GM23338 (cell line): ENCODE measurements around the gene STAT5B. TPM values are rescaled to one million over a fixed set of nuclear protein-coding genes. Genes with fewer than 3 reads are reported as not detected.

Experiments used
- ATAC-seq: fragments of 200-7000 bp; cut with Tn5 transposase; 3 replicates; pipeline ENCODE4 v1.9.1; 2020
- DNase-seq: peaks from one replicate; pipeline ENCODE4 v3.0.0-alpha.2; 2015; ENCODE audit warnings: low spot score
- H2AFZ ChIP-seq: fragments of 200-600 bp; sonication (generic); 2 replicates; pipeline ENCODE4 v1.8.0; 2016; ENCODE audit warnings: antibody characterized with exemption, mild to moderate bottlenecking, moderate library complexity
- H3F3A ChIP-seq: fragments of 200-600 bp; sonication (generic); replicated peaks from 2 replicates; pipeline ENCODE4 v1.8.0; 2017; ENCODE audit warnings: antibody characterized with exemption, mixed run types, low read depth
- H3K27ac ChIP-seq: fragments of 200-600 bp; sonication (generic); 2 replicates; pipeline ENCODE4 v1.6.1; 2016; ENCODE audit warnings: low read depth
- H3K27me3 ChIP-seq: fragments of 200-600 bp; sonication (generic); 2 replicates; pipeline ENCODE4 v1.8.0; 2016; ENCODE audit warnings: mild to moderate bottlenecking, mixed run types, moderate library complexity; ENCODE audit not compliant: insufficient read depth
- H3K36me3 ChIP-seq: fragments of 200-600 bp; sonication (generic); 2 replicates; pipeline ENCODE4 v1.8.0; 2016; ENCODE audit warnings: mild to moderate bottlenecking; ENCODE audit not compliant: insufficient read depth
- H3K4me1 ChIP-seq: fragments of 200-600 bp; sonication (generic); 2 replicates; pipeline ENCODE4 v1.8.0; 2016; ENCODE audit warnings: mild to moderate bottlenecking, moderate library complexity; ENCODE audit not compliant: insufficient read depth
- H3K4me2 ChIP-seq: fragments of 200-600 bp; sonication (generic); 2 replicates; pipeline ENCODE4 v1.7.1; 2017; ENCODE audit warnings: mixed run types
- H3K4me3 ChIP-seq: fragments of 200-600 bp; sonication (generic); 2 replicates; pipeline ENCODE4 v1.6.1; 2016; ENCODE audit warnings: mixed run types
- H3K79me2 ChIP-seq: fragments of 200-600 bp; sonication (generic); replicated peaks from 2 replicates; pipeline ENCODE4 v1.8.0; 2017; ENCODE audit warnings: mild to moderate bottlenecking; ENCODE audit not compliant: insufficient read depth
- H3K9me2 ChIP-seq: fragments of 200-600 bp; sonication (generic); 2 replicates; pipeline ENCODE4 v1.8.0; 2017; ENCODE audit not compliant: insufficient read depth
- H4K20me1 ChIP-seq: fragments of 200-600 bp; sonication (generic); replicated peaks from 2 replicates; pipeline ENCODE4 v1.8.0; 2017; ENCODE audit warnings: mild to moderate bottlenecking; ENCODE audit not compliant: insufficient read depth
- H3K27ac Mint-ChIP-seq: 2 replicates; pipeline ENCODE4 v1.8.0; 2020; ENCODE audit warnings: inconsistent platforms, mild to moderate bottlenecking, moderate library complexity, mixed read lengths
- H3K27me3 Mint-ChIP-seq: 3 replicates; pipeline ENCODE4 v1.8.0; 2022; ENCODE audit warnings: low read depth, mild to moderate bottlenecking, moderate library complexity, mixed read lengths, inconsistent platforms; ENCODE audit not compliant: insufficient read depth, poor library complexity
- H3K36me3 Mint-ChIP-seq: 3 replicates; pipeline ENCODE4 v1.8.0; 2021; ENCODE audit warnings: low read depth, mild to moderate bottlenecking, inconsistent platforms, moderate library complexity, mixed read lengths
- H3K4me1 Mint-ChIP-seq: 3 replicates; pipeline ENCODE4 v1.8.0; 2020; ENCODE audit warnings: mild to moderate bottlenecking, inconsistent platforms, mixed read lengths
- H3K4me3 Mint-ChIP-seq: 3 replicates; pipeline ENCODE4 v1.8.0; 2021; ENCODE audit warnings: moderate library complexity, mild to moderate bottlenecking, inconsistent platforms, mixed read lengths
- H3K9me3 Mint-ChIP-seq: 3 replicates; pipeline ENCODE4 v1.8.0; 2020; ENCODE audit warnings: moderate library complexity, mild to moderate bottlenecking, inconsistent platforms, mixed read lengths
- CREB1 ChIP-seq: fragments of 250-450 bp; sonication (Bioruptor Pico); IDR thresholded peaks from 2 replicates; pipeline ENCODE4 v1.5.0; 2020; ENCODE audit warnings: low read depth, mild to moderate bottlenecking, moderate library complexity
- CTCF ChIP-seq, 2 experiments: fragments of 200-600 bp in 1 of 2; sonication (generic) in 1 of 2; conservative IDR thresholded peaks; 2 replicates each; pipeline versions ENCODE4 v1.5.1 to v1.6.1; 2016 to 2017; ENCODE audit warnings: antibody characterized with exemption in 2 of 2, low read depth in 2 of 2, mild to moderate bottlenecking in 2 of 2, moderate library complexity in 1 of 2
- EZH2phosphoT487 ChIP-seq: fragments of 200-600 bp; sonication (generic); IDR thresholded peaks from one replicate; pipeline ENCODE4 v1.8.1; 2018; ENCODE audit warnings: antibody characterized with exemption; ENCODE audit not compliant: unreplicated experiment
- JUNB ChIP-seq: IDR thresholded peaks from one replicate; pipeline ENCODE4 v1.6.1; 2016; ENCODE audit warnings: antibody characterized with exemption; ENCODE audit not compliant: unreplicated experiment
- NANOG ChIP-seq: IDR thresholded peaks from 2 replicates; pipeline ENCODE4 v1.6.1; 2016; ENCODE audit warnings: antibody characterized with exemption, borderline replicate concordance
- POLR2AphosphoS5 ChIP-seq: IDR thresholded peaks from 2 replicates; pipeline ENCODE4 v1.6.1; 2016; ENCODE audit warnings: antibody characterized with exemption, low read depth
- STAT1 ChIP-seq: IDR thresholded peaks from one replicate; pipeline ENCODE4 v1.6.1; 2016; ENCODE audit warnings: antibody characterized with exemption; ENCODE audit not compliant: unreplicated experiment
- ZNF114 ChIP-seq: fragments of 250-450 bp; sonication (Bioruptor Pico); IDR thresholded peaks from 2 replicates; pipeline ENCODE4 v1.5.0; 2020; ENCODE audit warnings: mild to moderate bottlenecking, moderate library complexity
- ZNF331 ChIP-seq: fragments of 250-450 bp; sonication (Bioruptor Pico); IDR thresholded peaks from 2 replicates; pipeline ENCODE4 v1.5.0; 2020; ENCODE audit warnings: low read depth, mild to moderate bottlenecking, moderate library complexity
- ZNF462 ChIP-seq: fragments of 250-450 bp; sonication (Bioruptor Pico); IDR thresholded peaks from 2 replicates; pipeline ENCODE4 v1.5.0; 2020; ENCODE audit warnings: mild to moderate bottlenecking, moderate library complexity
- polyA plus RNA-seq: library from polyadenylated mRNA; unstranded; fragments of >200 nt; fragmentation: Nextera tagmentation; extraction: Ambion mirVana; gene quantifications from 2 replicates; pipeline ENCODE4 v1.2.1, GENCODE V29; 2016
- total RNA-seq: library from RNA; depleted of rRNA; stranded (reverse); fragments of >200 nt; shearing (Covaris generic); gene quantifications from 2 replicates; pipeline ENCODE4 v1.2.3, GENCODE V29; 2014

STAT5B gene
- total and polyA plus RNA-seq, 2 experiments from 2014 or later: 13.9 to 60.5 TPM

- TF ChIP-seq ZNF462 (no peak), JUNB (no peak), NANOG (no peak), CTCF (conservative IDR thresholded peaks at IDR 0.05; ENCODE audit: low read depth in 2 of 2) (no peak)
Measured at GRCh38 chr17:42243493-42243982, 32.7 kb downstream of the STAT5B start (continued).

- no peak overlapping the region for H3K4me3 ChIP-seq
- H3K9me3 Mint-ChIP-seq: no peaks in the 10 kb centered on the region
- no peaks in the 10 kb centered on the region for H3K27me3 ChIP-seq
- no peaks in the 10 kb centered on the region for H3K36me3 ChIP-seq
- no peak overlapping the region for H3K27ac Mint-ChIP-seq
- peaks cover 9% of the 10 kb centered on the region for H4K20me1 ChIP-seq
- H3K9me2 ChIP-seq: no peaks in the 10 kb centered on the region
- H3K4me1 ChIP-seq: no peaks in the 10 kb centered on the region; the same call in 1 of the 2 replicates
- DNase-seq: no peak
- H3K36me3 Mint-ChIP-seq: no peaks in the 10 kb centered on the region
- no peaks in the 10 kb centered on the region for H3K27me3 Mint-ChIP-seq
- no peak overlapping the region for H2AFZ ChIP-seq
- ATAC-seq: no peak
- peaks cover 4% of the 10 kb centered on the region; the same call in 2 of the 3 replicates for H3K4me1 Mint-ChIP-seq
- no peak overlapping the region for H3K4me3 Mint-ChIP-seq
- H3K4me2 ChIP-seq: no peak overlapping the region
- no peak overlapping the region for H3K27ac ChIP-seq
- H3F3A ChIP-seq: no peaks in the 10 kb centered on the region
- H3K79me2 ChIP-seq: peaks cover 69% of the 10 kb centered on the region
- TF ChIP-seq NANOG (no peak), CREB1 (CRISPR knock-in tag) (no peak), POLR2AphosphoS5 (no peak), EZH2phosphoT487 (no peak), JUNB (no peak), ZNF331 (CRISPR knock-in tag) (no peak), ZNF114 (CRISPR knock-in tag) (no peak), CTCF (conservative IDR thresholded peaks at IDR 0.05; ENCODE audit: low read depth in 2 of 2) (no peak), STAT1 (no peak)
Measured at GRCh38 chr17:42241871-42242270, 34.3 kb downstream of the STAT5B start.
